Erythroblast (primary cell): Measurements from ENCODE around the gene ADD1.

ENCODE experiments used
- GATA1 ChIP-seq: IDR thresholded peaks from 2 replicates; pipeline ENCODE4 v1.6.1; 2011; ENCODE audit warnings: low read depth, mild to moderate bottlenecking, control low read depth, low read length, moderate library complexity
- POLR2A ChIP-seq: IDR thresholded peaks from 2 replicates; pipeline ENCODE4 v1.6.1; 2011; ENCODE audit warnings: mild to moderate bottlenecking, low read length

DNA sequence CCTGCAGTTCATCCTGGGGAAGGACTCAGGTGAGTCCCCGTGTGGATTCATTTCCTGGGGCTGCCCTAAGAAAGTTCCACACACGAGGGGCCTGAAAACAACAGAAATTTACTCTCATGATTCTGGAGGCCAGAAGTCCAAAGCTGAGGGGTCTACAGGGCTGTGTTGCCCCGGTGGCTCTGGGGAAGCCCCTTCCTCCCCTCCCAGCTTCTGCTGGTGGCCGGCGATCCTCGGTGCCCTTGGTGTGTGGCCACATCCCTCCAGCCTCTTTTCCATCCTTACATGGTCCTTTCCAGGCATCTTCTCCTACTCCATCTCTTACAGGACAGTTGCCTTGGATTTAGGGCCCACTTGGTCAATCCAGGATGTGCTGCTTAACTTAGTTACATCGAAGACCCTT lies 35.6 kb upstream of the ADD1 start:
- TF ChIP-seq POLR2A (no peak), GATA1 (no peak)
